Kidney (tissue), 14 donors: ENCODE results near the gene LRRK1. TPM values are rescaled to one million over a fixed set of nuclear protein-coding genes. Genes with fewer than 3 reads are reported as not detected.

Experiments
- DNase-seq, 5 donors: peaks; one replicate each; pipeline ENCODE4 v3.0.0-alpha.2; 2013 to 2020
- FAIRE-seq: peaks from 2 replicates; lab custom pipeline; 2012; peaks lifted over from hg19 to GRCh38; lab: Jason Lieb, UNC
- H3K27ac ChIP-seq, 2 donors: one replicate each; pipeline ENCODE4 v1.7.0; 2013; ENCODE audit warnings: low read depth in 2 of 2, low read length in 2 of 2, inconsistent platforms in 1 of 2
- H3K27me3 ChIP-seq: one replicate; pipeline ENCODE4 v1.7.1; 2013; ENCODE audit warnings: low read length, inconsistent platforms; ENCODE audit not compliant: control insufficient read depth, insufficient read depth
- H3K36me3 ChIP-seq, 3 donors: one replicate each; pipeline versions ENCODE4 v1.7.0 to v1.7.1; 2013; ENCODE audit warnings: low read length in 3 of 3, control low read depth in 1 of 3, inconsistent platforms in 1 of 3; ENCODE audit not compliant: insufficient read depth in 3 of 3, control insufficient read depth in 2 of 3
- H3K4me1 ChIP-seq, 3 donors: one replicate each; pipeline versions ENCODE4 v1.7.0 to v1.7.1; 2013; ENCODE audit warnings: low read length in 3 of 3, inconsistent platforms in 1 of 3, low read depth in 1 of 3; ENCODE audit not compliant: control insufficient read depth in 2 of 3, insufficient read depth in 2 of 3
- H3K4me3 ChIP-seq, 3 donors: one replicate each; pipeline versions ENCODE4 v1.7.0 to v1.8.1; 2013; ENCODE audit warnings: low read length in 3 of 3, control low read depth in 1 of 3, inconsistent platforms in 1 of 3
- H3K9ac ChIP-seq, 3 donors: one replicate each; pipeline versions ENCODE4 v1.7.0 to v1.7.1; 2013; ENCODE audit warnings: low read length in 3 of 3, control low read depth in 1 of 3, inconsistent platforms in 1 of 3
- H3K9me3 ChIP-seq, 3 donors: one replicate each; pipeline versions ENCODE4 v1.7.0 to v1.7.1; 2013; ENCODE audit warnings: low read length in 3 of 3, control low read depth in 1 of 3, inconsistent platforms in 1 of 3; ENCODE audit not compliant: control insufficient read depth in 2 of 3, insufficient read depth in 1 of 3
- intact Hi-C: fragments of 100-400 bp; cut with DNase I; formaldehyde crosslinking; loops from one replicate; pipeline ENCODE4 v1.11.1; 2022
- polyA plus RNA-seq: library from polyadenylated mRNA; stranded (reverse); fragments of 350-450 nt; fragmentation: Illumina TruSeq; extraction: RNeasy Lipid Tissue Mini Kit (QIAGEN cat#74804); gene quantifications from one replicate; pipeline ENCODE4 v1.2.3, GENCODE V29; 2014; ENCODE audit warnings: low read depth, low replicate concordance; ENCODE audit not compliant: insufficient read depth
- total RNA-seq: library from RNA; stranded (reverse); fragmentation: NEBNext Ultra II Directional; extraction: Animal tissue kit (Norgen Biotek cat#: 25700); gene quantifications from one replicate; pipeline ENCODE4 v1.2.1, GENCODE V29; 2021
- TF ChIP-seq, protein P1 (sequence below): IDR thresholded peaks from 3 replicates; pipeline ENCODE4 v1.5.1; 2012; ENCODE audit warnings: mild to moderate bottlenecking, moderate library complexity, borderline replicate concordance; ENCODE audit not compliant: insufficient read depth; ENCODE audit errors: extremely low read depth
- donor health status: control.
- donor health status: control.
- donor health status: control.
- donor health status: control.
- donor health status: control.
- donor health status: DM: yes; HTN: yes; CAD: no.
- donor health status: Normal renal cell carcinoma (clear cell type).

LRRK1 gene
- total and polyA plus RNA-seq, 2 donors from 2014 or later: 1.1 to 24.9 TPM

- DNase-seq (no peak), FAIRE-seq (no peak)
- no peaks in the 10 kb centered on the region for H3K9me3 ChIP-seq
- no peaks in the 10 kb centered on the region for H3K27me3 ChIP-seq
- TF ChIP-seq, protein P1, sequence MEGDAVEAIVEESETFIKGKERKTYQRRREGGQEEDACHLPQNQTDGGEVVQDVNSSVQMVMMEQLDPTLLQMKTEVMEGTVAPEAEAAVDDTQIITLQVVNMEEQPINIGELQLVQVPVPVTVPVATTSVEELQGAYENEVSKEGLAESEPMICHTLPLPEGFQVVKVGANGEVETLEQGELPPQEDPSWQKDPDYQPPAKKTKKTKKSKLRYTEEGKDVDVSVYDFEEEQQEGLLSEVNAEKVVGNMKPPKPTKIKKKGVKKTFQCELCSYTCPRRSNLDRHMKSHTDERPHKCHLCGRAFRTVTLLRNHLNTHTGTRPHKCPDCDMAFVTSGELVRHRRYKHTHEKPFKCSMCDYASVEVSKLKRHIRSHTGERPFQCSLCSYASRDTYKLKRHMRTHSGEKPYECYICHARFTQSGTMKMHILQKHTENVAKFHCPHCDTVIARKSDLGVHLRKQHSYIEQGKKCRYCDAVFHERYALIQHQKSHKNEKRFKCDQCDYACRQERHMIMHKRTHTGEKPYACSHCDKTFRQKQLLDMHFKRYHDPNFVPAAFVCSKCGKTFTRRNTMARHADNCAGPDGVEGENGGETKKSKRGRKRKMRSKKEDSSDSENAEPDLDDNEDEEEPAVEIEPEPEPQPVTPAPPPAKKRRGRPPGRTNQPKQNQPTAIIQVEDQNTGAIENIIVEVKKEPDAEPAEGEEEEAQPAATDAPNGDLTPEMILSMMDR: no peak
- H3K27ac ChIP-seq: no peak overlapping the region
- peaks cover 0 to 5% (median 0%) of the 10 kb centered on the region in 3 donors for H3K4me1 ChIP-seq
- H3K36me3 ChIP-seq: no peaks in the 10 kb centered on the region
- intact Hi-C loops: no loop called here
- no peak overlapping the region for H3K9ac ChIP-seq
- no peak overlapping the region for H3K4me3 ChIP-seq
Measured at GRCh38 chr15:101108461-101108775, 189.3 kb downstream of the LRRK1 start.

DNA sequence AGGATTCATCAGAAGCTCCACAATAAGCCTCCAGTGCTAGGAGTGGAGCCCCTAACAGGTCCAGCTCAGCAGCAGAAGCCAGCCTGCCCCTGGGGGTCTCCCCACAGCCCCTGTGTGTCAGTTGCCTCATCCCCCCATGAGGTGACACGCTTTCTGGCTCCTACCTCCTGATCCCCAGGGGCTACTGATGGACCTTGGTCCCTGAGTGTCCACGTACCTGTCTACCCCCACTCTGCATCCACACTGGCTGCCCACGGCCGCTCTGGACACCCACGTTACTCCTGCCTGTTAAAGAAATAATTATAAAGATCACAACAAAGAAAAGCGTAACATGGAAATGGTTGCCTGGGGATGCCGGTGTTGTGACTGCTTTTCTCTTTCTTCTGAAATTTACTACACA is 189.6 kb downstream of the LRRK1 start:
- intact Hi-C loops: no loop called here
- DNase-seq: peak in 1 of 5 donors; percentile 23
- peaks cover 0 to 5% (median 0%) of the 10 kb centered on the region in 3 donors for H3K4me1 ChIP-seq
- H3K4me3 ChIP-seq: no peak overlapping the region
- no peaks in the 10 kb centered on the region for H3K27me3 ChIP-seq
- no peaks in the 10 kb centered on the region for H3K9me3 ChIP-seq
- no peak overlapping the region for H3K9ac ChIP-seq
- no peak overlapping the region for H3K27ac ChIP-seq
- no peak for FAIRE-seq
- H3K36me3 ChIP-seq: no peaks in the 10 kb centered on the region
- TF ChIP-seq, protein P1: no peak

DNA sequence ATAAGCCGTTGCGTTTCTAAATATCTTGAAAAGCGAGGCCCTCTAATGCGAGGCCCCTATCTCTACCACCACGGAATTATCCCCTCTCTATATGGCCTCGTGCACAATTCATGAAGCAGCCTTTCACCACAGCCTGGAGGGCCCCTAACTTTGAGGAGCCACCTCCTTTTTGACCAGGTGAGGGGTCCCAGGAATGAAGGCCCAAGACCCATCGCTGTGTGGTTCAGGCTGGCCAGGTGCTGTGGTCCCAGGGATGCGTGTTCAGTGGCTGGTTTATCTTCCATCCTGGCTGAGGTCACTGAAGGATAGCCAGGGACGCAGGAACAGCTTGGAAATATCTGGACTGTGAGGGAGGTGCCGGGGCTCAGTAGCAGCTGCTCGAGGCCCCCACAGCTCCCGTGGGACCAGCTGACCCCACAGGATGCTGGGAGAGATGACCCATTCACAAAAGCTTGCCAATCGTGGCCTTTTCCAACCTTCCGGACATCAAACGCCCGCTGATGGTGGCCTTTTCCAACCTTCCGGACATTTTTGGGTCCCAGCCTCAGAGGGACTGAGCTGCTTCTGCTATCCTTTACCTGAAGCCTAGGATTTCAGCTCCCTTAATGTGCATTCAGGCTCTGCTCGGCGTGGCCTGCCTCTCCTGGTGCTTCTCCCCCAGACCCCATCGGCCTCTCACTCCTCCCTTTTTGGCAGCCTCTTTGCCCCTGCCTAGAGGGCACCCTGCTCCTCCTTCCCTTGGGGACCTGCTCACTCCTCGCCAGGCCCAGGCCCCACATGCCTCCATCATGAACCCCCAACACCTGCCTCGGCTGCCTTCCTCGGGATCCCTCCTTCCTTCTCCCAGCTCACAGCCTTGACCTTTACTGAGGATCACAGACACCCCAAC is 191.8 kb downstream of the LRRK1 start:
- peak in 1 of 5 donors; percentile 29 for DNase-seq
- TF ChIP-seq, protein P1: no peak
- Histone ChIP-seq H3K27me3 (no peaks in the 10 kb centered on the region), H3K4me3 (no peak overlapping the region), H3K9me3 (no peaks in the 10 kb centered on the region), H3K27ac (no peak overlapping the region), H3K4me1 (no peaks in the 10 kb centered on the region), H3K36me3 (no peaks in the 10 kb centered on the region), H3K9ac (no peak overlapping the region)
- intact Hi-C loops: no loop called here
- FAIRE-seq: no peak
